Measurements from ENCODE around the gene EGLN3.

Gene EGLN3

DNA sequence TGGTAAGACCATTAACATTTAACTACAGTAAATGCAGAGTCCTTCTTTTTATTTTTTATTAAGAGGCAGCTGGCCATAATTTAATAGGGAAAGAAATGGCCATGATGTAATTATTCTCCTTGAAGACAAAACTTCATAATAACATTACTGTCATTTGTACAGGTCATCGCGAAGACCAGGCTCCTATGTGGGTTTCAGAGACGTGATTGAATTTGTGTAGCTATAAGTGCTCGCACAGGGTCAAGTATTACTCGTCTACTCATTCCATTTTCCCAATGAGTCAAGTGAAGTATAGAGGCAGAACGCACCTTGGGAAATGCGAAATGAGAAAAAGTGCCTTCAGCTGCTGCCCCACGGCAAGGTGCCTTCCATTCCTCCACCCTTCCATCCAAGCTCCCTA lies 40.4 kb downstream of the EGLN3 start:
- no peak for DNase-seq (ENCODE audit: low read depth)

GRCh38 chr14:33909380-33910084 lies 41.3 kb downstream of the EGLN3 start:
- no peak for DNase-seq (ENCODE audit: low read depth)

- no peak for DNase-seq (ENCODE audit: low read depth)
Measured at GRCh38 chr14:33908540-33909223, 42.2 kb downstream of the EGLN3 start.

- DNase-seq (ENCODE audit: low read depth) = no peak
Measured at GRCh38 chr14:33906968-33907367, 43.9 kb downstream of the EGLN3 start.

- no peak for DNase-seq (ENCODE audit: low read depth)
Measured at GRCh38 chr14:33904609-33905008, 46.3 kb downstream of the EGLN3 start.

DNA sequence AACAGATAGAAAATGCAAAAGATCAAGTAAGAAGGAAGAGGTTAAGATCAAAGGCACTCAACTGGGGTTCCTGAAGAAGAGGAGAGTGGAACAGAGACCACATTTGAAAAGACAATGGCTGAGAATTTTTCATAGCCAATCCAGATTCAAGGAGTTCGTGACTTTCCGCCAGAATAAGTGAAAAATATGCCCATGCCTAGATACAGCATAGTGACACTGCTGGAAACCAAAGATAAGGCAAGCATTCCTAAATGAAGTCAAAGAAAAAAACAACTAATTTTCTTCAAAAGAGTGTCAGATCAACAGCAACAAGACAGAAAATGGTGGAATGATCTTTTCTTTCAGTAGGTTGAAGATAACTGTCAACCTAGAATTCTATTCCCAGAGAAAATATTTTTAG lies 47.5 kb downstream of the EGLN3 start:
- DNase-seq (ENCODE audit: low read depth) = no peak

- no peak for DNase-seq (ENCODE audit: low read depth)
Measured at GRCh38 chr14:33902363-33902762, 48.5 kb downstream of the EGLN3 start.

DNA sequence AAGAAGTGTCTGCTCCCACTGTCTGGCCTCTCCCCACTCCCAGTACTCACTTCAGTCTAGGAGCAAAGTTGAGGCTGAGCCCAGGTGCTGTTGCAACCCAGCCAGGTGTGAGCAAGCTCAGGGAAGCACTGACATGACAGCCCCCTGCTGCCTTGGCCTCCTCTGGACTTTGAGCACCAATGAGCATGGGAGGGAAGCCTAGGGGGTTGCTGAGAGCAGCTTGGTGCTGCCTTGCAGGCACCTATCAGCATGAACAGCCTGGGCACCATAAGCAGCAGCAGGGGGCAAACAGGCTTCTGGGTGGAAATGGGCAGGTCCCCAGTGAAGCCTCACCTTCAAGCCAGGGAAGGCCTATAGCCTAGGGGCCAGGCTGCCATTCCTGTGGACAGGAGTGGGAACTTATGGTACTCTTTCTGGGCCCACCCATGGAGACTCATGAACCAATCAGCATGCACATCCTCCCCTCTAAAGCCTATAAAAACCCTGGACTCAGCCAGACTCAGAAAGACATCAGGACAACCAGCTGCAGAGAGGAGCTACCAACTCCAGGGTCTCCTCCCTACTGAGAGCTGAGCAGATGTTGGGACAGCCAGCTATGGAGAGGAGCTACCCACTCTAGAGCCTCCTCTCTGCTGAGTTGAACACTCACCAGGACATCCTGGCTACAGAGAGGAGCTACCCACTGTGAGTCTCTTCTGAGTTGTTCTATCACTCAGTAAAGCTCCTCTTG lies 49.3 kb downstream of the EGLN3 start:
- DNase-seq (ENCODE audit: low read depth) = no peak

DNA sequence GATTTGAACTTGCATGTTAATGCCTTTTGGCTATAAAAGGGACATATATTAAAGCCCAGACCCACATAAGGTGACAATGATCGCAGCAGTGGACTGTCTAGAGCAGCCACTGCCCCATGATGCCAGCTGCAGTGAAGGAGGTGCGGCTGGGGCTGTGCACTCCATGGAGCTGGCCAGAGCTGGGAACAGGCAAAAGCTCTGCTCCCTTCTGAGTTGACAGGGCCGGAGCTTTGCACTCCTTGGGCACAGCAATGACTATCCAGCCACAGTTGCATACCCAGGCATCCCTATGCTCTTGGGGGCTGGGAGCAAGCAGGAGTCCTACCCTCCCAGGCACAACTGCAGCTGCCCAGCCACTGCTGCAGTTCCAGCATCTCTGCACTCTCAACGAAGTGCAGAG lies 50.2 kb downstream of the EGLN3 start:
- no peak for DNase-seq (ENCODE audit: low read depth)

- no peak for DNase-seq (ENCODE audit: low read depth)
Measured at GRCh38 chr14:33899723-33900341, 51.0 kb downstream of the EGLN3 start.

DNA sequence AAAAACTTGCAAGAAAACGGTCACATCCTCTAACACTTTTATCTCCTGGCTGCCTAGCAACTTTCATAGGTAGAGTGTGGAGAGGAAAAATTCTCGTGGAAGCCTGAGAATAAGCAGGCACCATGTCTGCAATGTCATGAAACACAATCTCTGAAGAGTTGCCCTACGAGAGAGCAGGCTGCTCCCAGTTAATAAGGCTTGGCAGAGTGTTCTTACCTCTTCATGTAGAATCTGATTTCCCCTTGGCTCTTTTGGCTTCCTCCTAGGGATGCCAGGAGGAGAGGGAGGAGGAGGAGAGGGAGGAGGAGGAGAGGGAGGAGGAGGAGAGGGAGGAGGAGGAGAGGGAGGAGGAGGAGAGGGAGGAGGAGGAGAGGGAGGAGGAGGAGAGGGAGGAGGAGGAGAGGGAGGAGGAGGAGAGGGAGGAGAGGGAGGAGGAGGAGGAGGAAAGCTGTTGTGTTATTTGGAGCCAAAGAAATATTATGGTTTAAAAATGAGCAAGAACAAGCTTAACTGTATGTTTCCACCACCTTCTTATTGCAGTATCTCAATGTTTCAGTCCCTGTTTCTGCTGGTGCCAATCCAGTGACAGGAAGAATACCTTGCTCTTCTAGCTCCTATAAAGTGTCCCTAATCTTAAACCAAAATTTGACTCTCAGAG lies 52.9 kb downstream of the EGLN3 start:
- DNase-seq (ENCODE audit: low read depth) = no peak

DNA sequence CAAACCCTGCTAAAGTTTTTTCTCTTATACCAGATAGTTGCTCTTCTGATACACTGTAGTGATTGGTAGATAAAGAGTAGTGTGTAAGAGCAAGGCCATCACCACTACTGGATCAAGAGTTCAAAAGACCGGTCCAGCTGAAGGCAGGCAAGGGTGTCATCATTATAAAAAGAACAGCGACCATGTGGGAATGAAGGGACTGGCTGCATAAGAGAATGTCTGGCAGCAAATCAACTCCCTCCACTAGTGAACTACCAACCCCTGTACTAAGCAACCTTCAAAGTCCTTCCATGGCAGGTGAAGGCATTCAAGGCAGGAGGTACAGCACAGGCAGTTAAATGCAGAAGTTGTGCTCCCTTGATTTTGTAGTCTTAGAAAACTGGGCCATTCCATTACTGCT lies 53.5 kb downstream of the EGLN3 start:
- DNase-seq (ENCODE audit: low read depth) = no peak

- DNase-seq (ENCODE audit: low read depth) = no peak
Measured at GRCh38 chr14:33894339-33894738, 56.5 kb downstream of the EGLN3 start.

DNA sequence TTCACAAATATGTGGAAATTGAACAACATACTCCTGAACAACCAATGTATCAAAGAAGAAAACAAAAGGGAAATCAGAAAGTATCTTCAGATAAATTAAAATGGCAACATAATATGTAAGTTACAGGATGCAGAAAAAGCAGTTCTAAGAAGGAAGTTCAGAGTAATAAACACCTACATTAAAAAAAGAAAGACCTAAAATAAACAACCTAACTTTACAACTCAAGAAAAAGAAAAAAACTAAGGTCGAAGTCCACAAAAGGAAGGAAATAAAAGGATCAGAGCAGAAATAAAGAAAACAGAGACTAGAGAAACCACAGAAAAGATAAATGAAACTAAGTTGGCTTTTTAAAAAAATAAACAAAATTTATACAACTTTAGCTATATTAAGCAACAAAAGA lies 59.2 kb downstream of the EGLN3 start:
- DNase-seq (ENCODE audit: low read depth) = no peak

GRCh38 chr14:33884916-33885315 lies 66.0 kb downstream of the EGLN3 start:
- no peak for DNase-seq (ENCODE audit: low read depth)

DNA sequence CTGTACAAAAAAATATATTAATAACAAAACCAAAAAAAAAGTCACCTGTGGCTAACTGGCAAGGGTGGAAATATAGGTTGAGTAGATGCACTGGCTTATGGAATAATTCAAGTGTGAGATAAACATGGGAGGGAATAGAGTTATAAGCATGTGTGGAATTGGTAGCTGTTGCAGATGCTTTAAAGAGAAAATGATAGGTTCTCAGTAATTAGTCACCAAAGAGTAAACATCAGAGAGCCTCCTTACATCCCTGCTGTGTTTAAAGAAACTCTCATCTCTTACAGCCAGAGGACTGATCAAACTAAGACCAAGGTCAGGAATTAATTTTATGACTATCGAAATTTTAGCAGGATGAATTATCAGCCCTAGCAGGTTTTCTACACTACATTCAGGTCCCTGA lies 70.5 kb downstream of the EGLN3 start:
- DNase-seq (ENCODE audit: low read depth) = no peak

DNA sequence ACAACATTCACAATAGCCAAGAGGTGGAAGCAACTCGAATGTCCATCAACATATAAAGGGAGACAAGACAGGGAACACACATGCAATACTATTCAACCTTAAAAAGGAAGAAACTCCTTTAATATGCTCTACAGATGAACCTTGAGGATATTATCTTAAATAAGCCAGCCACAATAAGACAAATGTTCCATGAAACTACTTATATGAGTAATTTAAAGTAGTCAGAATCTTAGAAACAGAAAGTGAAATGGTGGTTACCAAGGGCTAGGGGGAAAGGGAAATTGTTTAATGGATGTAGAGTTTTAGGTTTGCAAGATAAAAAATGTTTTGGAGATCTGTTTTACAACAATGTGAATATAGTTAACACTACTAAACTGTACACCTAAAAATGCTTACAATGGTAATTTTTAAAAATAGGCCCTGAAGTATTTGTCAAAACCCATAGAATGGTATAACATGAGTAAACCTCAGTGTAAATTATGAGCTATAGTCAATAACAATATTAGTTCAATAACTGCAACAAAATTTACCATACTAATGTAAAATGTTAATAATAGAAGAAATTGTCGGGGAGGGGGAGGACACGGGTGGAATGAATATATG lies 71.1 kb downstream of the EGLN3 start:
- DNase-seq (ENCODE audit: low read depth) = no peak

DNA sequence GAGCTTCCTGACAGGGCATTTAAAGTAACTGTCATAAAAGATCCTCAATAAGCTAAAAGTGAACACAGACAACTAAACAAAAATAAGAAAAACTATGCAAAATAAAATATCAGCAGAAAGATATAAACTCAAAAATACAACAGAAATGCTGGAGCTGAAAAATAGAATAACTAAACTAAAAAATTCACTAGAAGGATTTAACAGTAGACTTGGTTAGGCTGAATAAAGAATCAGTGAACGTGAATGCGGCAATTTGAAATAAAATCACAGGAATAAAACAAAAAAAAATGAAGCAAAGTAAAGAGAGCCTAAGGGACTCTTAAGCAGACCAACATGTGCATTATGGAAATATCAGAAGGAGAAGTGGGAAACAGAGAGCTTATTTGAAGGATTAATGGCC lies 74.6 kb downstream of the EGLN3 start:
- DNase-seq (ENCODE audit: low read depth) = no peak

Measured in stimulated activated CD8-positive, alpha-beta memory T cell treated with anti-CD3 and anti-CD28 coated beads, Interleukin-4, amount 100 ng/mL, for 24 hours (primary cell).